ENCODE data around the gene ACTN1.

DNA sequence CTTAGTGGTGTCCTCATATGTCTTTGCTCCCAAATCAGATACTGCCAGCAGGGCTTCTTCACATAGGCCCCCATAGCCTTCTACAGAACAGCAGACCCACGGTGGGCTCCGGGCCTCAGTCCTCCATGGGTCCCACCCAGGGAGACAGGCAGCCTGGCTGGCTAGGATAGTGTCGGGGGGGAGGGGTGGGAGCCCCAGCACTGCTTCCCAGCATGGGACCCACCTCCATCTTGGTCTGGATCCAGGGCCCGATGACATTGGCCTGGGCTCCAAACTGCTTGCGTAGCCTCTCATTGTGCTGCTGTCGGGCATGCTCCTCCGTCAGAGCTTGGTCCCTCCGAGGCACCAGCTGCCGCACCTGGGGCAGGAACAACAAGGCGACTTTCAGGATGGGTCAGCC is 96.9 kb downstream of the ACTN1 start:
- TF ChIP-seq, protein P1, sequence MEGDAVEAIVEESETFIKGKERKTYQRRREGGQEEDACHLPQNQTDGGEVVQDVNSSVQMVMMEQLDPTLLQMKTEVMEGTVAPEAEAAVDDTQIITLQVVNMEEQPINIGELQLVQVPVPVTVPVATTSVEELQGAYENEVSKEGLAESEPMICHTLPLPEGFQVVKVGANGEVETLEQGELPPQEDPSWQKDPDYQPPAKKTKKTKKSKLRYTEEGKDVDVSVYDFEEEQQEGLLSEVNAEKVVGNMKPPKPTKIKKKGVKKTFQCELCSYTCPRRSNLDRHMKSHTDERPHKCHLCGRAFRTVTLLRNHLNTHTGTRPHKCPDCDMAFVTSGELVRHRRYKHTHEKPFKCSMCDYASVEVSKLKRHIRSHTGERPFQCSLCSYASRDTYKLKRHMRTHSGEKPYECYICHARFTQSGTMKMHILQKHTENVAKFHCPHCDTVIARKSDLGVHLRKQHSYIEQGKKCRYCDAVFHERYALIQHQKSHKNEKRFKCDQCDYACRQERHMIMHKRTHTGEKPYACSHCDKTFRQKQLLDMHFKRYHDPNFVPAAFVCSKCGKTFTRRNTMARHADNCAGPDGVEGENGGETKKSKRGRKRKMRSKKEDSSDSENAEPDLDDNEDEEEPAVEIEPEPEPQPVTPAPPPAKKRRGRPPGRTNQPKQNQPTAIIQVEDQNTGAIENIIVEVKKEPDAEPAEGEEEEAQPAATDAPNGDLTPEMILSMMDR (IDR thresholded peaks at IDR 0.05): no peak
- no peak for TF ChIP-seq POLR2A (IDR thresholded peaks at IDR 0.05)

All from esophagus squamous epithelium (tissue), 4 donors.